ENCODE results near the gene KMT2D. TPM values are rescaled to one million over a fixed set of nuclear protein-coding genes. Genes with fewer than 3 reads are reported as not detected.
A peak's percentile ranks its signal among the peaks of the same experiment; 100 is the strongest.

The KMT2D gene
- total RNA-seq, 1 donor from 2014 or later = 19.0 TPM

GRCh38 chr12:49069507-49070346, 9.1 kb upstream of the KMT2D start, which contains the start of gene RHEBL1:
Gene RHEBL1 (minus strand): TSS chr12:49069979. CDS start chr12:49069785, 194 bp downstream.
- peaks cover 14% of the 10 kb centered on the region for H3K4me1 Mint-ChIP-seq
- TF ChIP-seq EZH2phosphoT487 (IDR thresholded peaks at IDR 0.05) (peak; percentile 42), EZH2 (IDR thresholded peaks at IDR 0.05) (peak; percentile 66)
- TF ChIP-seq, protein P1, sequence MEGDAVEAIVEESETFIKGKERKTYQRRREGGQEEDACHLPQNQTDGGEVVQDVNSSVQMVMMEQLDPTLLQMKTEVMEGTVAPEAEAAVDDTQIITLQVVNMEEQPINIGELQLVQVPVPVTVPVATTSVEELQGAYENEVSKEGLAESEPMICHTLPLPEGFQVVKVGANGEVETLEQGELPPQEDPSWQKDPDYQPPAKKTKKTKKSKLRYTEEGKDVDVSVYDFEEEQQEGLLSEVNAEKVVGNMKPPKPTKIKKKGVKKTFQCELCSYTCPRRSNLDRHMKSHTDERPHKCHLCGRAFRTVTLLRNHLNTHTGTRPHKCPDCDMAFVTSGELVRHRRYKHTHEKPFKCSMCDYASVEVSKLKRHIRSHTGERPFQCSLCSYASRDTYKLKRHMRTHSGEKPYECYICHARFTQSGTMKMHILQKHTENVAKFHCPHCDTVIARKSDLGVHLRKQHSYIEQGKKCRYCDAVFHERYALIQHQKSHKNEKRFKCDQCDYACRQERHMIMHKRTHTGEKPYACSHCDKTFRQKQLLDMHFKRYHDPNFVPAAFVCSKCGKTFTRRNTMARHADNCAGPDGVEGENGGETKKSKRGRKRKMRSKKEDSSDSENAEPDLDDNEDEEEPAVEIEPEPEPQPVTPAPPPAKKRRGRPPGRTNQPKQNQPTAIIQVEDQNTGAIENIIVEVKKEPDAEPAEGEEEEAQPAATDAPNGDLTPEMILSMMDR (IDR thresholded peaks at IDR 0.05) = peak; percentile 10
- peaks cover 24% of the 10 kb centered on the region for H3K27me3 Mint-ChIP-seq (ENCODE audit: insufficient read depth, low read depth)
- peaks cover 15% of the 10 kb centered on the region for H3F3A ChIP-seq (ENCODE audit: low read depth)
- H3K9me3 ChIP-seq (ENCODE audit: low read depth) = no peaks in the 10 kb centered on the region
- peaks cover 38% of the 10 kb centered on the region for H3K27me3 ChIP-seq
- no peaks in the 10 kb centered on the region for H4K20me1 ChIP-seq (ENCODE audit: low read depth)
- peak within 1 kb of the TSS; percentile 78 for H2AFZ ChIP-seq (replicated peaks)
- peak within 1 kb of the TSS; percentile 60 for H3K4me3 ChIP-seq
- no peaks in the 10 kb centered on the region for H3K36me3 ChIP-seq
- no peaks in the 10 kb centered on the region for H3K79me2 ChIP-seq (ENCODE audit: low read depth)
- no peaks in the 10 kb centered on the region for H3K9me3 Mint-ChIP-seq
- H3K4me3 Mint-ChIP-seq = peak within 1 kb of the TSS; percentile 90
- DNase-seq (ENCODE audit: low spot score) = peak; percentile 93
- H3K4me1 ChIP-seq = no peaks in the 10 kb centered on the region
- H3K27ac Mint-ChIP-seq = peak within 1 kb of the TSS; percentile 8
- peaks cover 3% of the 10 kb centered on the region for H3K36me3 Mint-ChIP-seq
- H3K9ac ChIP-seq = no peak within 1 kb of the TSS
- no peak within 1 kb of the TSS for H3K27ac ChIP-seq
- H3K4me2 ChIP-seq = peak within 1 kb of the TSS; percentile 81

- no peaks in the 10 kb centered on the region for H3K9me3 Mint-ChIP-seq
- Histone ChIP-seq H3K4me2 (peak overlapping the region; percentile 81), H2AFZ (replicated peaks) (peak overlapping the region; percentile 78), H3K36me3 (no peaks in the 10 kb centered on the region), H3K79me2 (ENCODE audit: low read depth) (no peaks in the 10 kb centered on the region), H3K27me3 (peaks cover 38% of the 10 kb centered on the region), H3K9me3 (ENCODE audit: low read depth) (no peaks in the 10 kb centered on the region), H3K4me1 (no peaks in the 10 kb centered on the region), H4K20me1 (ENCODE audit: low read depth) (no peaks in the 10 kb centered on the region), H3K9ac (no peak overlapping the region), H3F3A (ENCODE audit: low read depth) (peaks cover 15% of the 10 kb centered on the region), H3K27ac (no peak overlapping the region), H3K4me3 (peak overlapping the region; percentile 60)
- peaks cover 14% of the 10 kb centered on the region for H3K4me1 Mint-ChIP-seq
- peak; percentile 52 for TF ChIP-seq EZH2phosphoT487 (IDR thresholded peaks at IDR 0.05)
- TF ChIP-seq EZH2 (IDR thresholded peaks at IDR 0.05) = no peak
- peaks cover 3% of the 10 kb centered on the region for H3K36me3 Mint-ChIP-seq
- no peak for DNase-seq (ENCODE audit: low spot score)
- H3K27me3 Mint-ChIP-seq (ENCODE audit: insufficient read depth, low read depth) = peaks cover 24% of the 10 kb centered on the region
- no peak overlapping the region for H3K27ac Mint-ChIP-seq
- H3K4me3 Mint-ChIP-seq = peak overlapping the region; percentile 90
Observed at GRCh38 chr12:49068879-49069506, 8.4 kb upstream of the KMT2D start.

DNA sequence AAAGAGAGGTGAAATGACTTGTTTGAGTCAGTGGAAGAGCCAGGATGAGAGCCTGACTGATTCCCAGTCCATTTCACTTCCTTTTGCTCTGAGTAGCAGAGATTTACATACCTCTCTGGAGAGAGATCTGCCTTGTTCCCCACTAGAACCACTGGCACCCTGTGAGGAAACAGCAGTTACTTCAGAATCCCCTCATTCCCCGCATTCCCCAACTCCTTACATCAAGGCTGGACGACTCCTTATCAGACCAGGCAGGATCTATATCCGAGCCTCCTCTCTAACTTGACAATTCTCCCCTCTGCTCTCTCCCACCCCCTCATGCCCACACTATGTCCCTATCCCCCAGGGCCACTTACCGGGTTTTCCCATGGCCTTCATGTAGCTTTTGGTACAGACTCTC, 5.5 kb upstream of the KMT2D start:
- H3K4me3 Mint-ChIP-seq = peak overlapping the region; percentile 11
- Histone ChIP-seq H3K27ac (no peak overlapping the region), H3K9me3 (ENCODE audit: low read depth) (no peaks in the 10 kb centered on the region)

More for the DNA sequence above, 5.5 kb upstream of the KMT2D start:
- Histone ChIP-seq H3K36me3 (no peaks in the 10 kb centered on the region), H2AFZ (replicated peaks) (no peak overlapping the region), H3K9ac (no peak overlapping the region), H4K20me1 (ENCODE audit: low read depth) (no peaks in the 10 kb centered on the region), H3K27me3 (peaks cover 30% of the 10 kb centered on the region), H3K4me2 (no peak overlapping the region), H3K4me1 (peaks cover 5% of the 10 kb centered on the region), H3K4me3 (no peak overlapping the region), H3F3A (ENCODE audit: low read depth) (peaks cover 11% of the 10 kb centered on the region), H3K79me2 (ENCODE audit: low read depth) (no peaks in the 10 kb centered on the region)
- Mint-ChIP-seq H3K4me1 (peaks cover 19% of the 10 kb centered on the region), H3K9me3 (no peaks in the 10 kb centered on the region), H3K36me3 (peaks cover 3% of the 10 kb centered on the region), H3K27ac (no peak overlapping the region), H3K27me3 (ENCODE audit: insufficient read depth, low read depth) (peaks cover 18% of the 10 kb centered on the region)
- TF ChIP-seq, protein P1 (IDR thresholded peaks at IDR 0.05) = no peak
- TF ChIP-seq EZH2phosphoT487 (IDR thresholded peaks at IDR 0.05) (no peak), EZH2 (IDR thresholded peaks at IDR 0.05) (no peak)
- no peak for DNase-seq (ENCODE audit: low spot score)
